MM.1S (cell line): Measurements from ENCODE around the gene ARID3B.

Experiments
- CTCF ChIP-seq: fragments of 300-600 bp; sonication (generic); IDR thresholded peaks from 2 replicates; pipeline ENCODE4 v1.5.1; 2016; ENCODE audit warnings: antibody characterized with exemption, low read length, mixed read lengths
- EZH2 ChIP-seq: fragments of 300-600 bp; sonication (generic); optimal IDR thresholded peaks from 2 replicates; pipeline ENCODE3; 2017; ENCODE audit warnings: low read depth, mild to moderate bottlenecking, antibody characterized with exemption, low read length, mixed read lengths

GRCh38 chr15:74594455-74594854 is 53.4 kb downstream of the ARID3B start:
- TF ChIP-seq CTCF (no peak), EZH2 (no peak)
